Upper lobe of left lung (tissue), 6 donors: ENCODE measurements around the gene GAB4. TPM values are rescaled to one million over a fixed set of nuclear protein-coding genes. Genes with fewer than 3 reads are reported as not detected.
"Not testable (repeated sequence)": the region's sequence is repeated elsewhere in the genome, so short reads cannot be mapped to it uniquely, and the experiment has no call there.

Experiments
- ATAC-seq, 2 donors: fragments of 200-7000 bp; cut with Tn5 transposase; one replicate each; pipeline ENCODE4 v1.9.1; 2022; ENCODE audit warnings: mild to moderate bottlenecking in 2 of 2, moderate library complexity in 2 of 2; ENCODE audit not compliant: low FRiP score in 2 of 2
- DNase-seq, 2 donors: peaks; one replicate each; pipeline ENCODE4 v3.0.0-alpha.2; 2019 to 2020
- H3K27ac ChIP-seq, 4 donors: fragments of 200-600 bp; sonication (generic); one replicate each; pipeline ENCODE4 v1.5.1; 2016 to 2019
- H3K27me3 ChIP-seq, 4 donors: fragments of 200-600 bp; sonication (generic); one replicate each; pipeline ENCODE4 v1.5.1; 2017 to 2019
- H3K36me3 ChIP-seq, 4 donors: fragments of 200-600 bp; sonication (generic); one replicate each; pipeline ENCODE4 v1.5.1; 2016 to 2019
- H3K4me1 ChIP-seq, 4 donors: fragments of 200-600 bp; sonication (generic); one replicate each; pipeline ENCODE4 v1.5.1; 2018 to 2019
- H3K4me3 ChIP-seq, 4 donors: fragments of 200-600 bp; sonication (generic); one replicate each; pipeline ENCODE4 v1.5.1; 2017 to 2019; ENCODE audit warnings: mild to moderate bottlenecking in 2 of 4, moderate library complexity in 1 of 4
- H3K9me3 ChIP-seq, 4 donors: fragments of 200-600 bp; sonication (generic); one replicate each; pipeline ENCODE4 v1.5.1; 2018 to 2019
- EP300 ChIP-seq, 4 donors: sonication (generic); formaldehyde crosslinking; IDR thresholded peaks; one replicate each; pipeline ENCODE4 v1.5.1; 2017; ENCODE audit warnings: antibody characterized with exemption in 4 of 4, control low read depth in 2 of 4
- POLR2A ChIP-seq, 4 donors: fragments of 450-650 bp; IDR thresholded peaks; one replicate each; pipeline ENCODE4 v1.5.1; 2016 to 2017; ENCODE audit warnings: antibody characterized with exemption in 4 of 4, mild to moderate bottlenecking in 2 of 4
- POLR2AphosphoS5 ChIP-seq, 2 donors: sonication (generic); formaldehyde crosslinking; IDR thresholded peaks; one replicate each; pipeline ENCODE4 v1.5.1; 2017; ENCODE audit warnings: antibody characterized with exemption in 2 of 2
- WGBS, 2 donors: methylation state at CpG; one replicate each; pipeline ENCODE4 v1.1.5; 2017 to 2018; 5-methylcytosine and 5-hydroxymethylcytosine counted together
- total RNA-seq, 6 donors: library from RNA; depleted of rRNA in 4 of 6; stranded (reverse); fragments of >200 nt in 4 of 6; gene quantifications; one replicate each; pipeline versions ENCODE4 v1.1.0 to v1.2.1, GENCODE V29; 2016 to 2021
- TF ChIP-seq, protein P1 (sequence below), 6 experiments: fragments of 450-650 bp in 4 of 6; fragments of 200-600 bp in 2 of 6; sonication (generic) in 2 of 6; IDR thresholded peaks; one replicate each; pipeline ENCODE4 v1.5.1; 2016 to 2019; ENCODE audit warnings: antibody characterized with exemption in 6 of 6
- donor health status: DM: no; HTN: no; CAD: no; lungs with moderate emphysema.
- donor health status: DM: no; HTN: yes; CAD: no; lungs with severe emphysema.

GAB4 gene
- total RNA-seq, 6 donors from 2014 or later, result not detected

DNA sequence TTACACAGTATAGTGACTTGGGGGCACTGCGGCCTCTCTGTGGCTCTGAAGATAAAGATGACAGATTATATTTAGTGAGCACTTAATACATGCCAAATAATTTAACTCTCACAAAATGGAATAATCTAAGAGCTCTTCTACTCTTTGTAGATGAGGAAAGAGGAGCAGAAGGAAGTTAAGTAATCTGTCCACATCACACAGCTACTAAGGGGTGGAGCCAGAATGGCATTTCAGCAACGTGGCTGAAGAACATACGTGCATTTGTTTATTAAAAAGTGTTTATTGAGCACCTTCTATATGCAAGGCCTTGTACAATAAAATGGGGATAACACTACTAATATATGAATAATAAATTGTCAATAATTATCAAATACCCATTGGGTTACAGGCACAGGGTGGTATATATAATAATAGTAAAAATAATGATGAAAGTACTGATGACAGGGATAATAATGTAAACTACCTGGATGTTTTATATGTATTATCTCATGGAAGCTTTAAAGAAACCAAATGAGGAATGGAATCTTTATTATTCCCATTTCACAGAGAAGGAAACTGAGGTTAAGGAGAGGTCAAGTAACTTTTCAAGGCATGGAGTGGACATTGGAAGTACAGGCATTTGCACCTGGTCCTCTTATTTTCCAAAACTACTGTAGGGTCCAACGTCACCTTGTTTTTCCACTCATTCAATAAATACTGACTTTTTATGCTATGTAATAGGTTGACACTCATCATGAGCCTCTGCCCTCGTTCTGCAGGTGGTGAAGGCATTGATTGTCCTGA is 38.7 kb upstream of the GAB4 start:
- DNase-seq (no peak), ATAC-seq (no peak)
- Histone ChIP-seq H3K4me1 (no peaks in the 10 kb centered on the region), H3K27ac (no peak overlapping the region), H3K27me3 (no peaks in the 10 kb centered on the region), H3K4me3 (no peak overlapping the region), H3K9me3 (no peaks in the 10 kb centered on the region), H3K36me3 (no peaks in the 10 kb centered on the region)
- no peak for TF ChIP-seq POLR2AphosphoS5 (IDR thresholded peaks at IDR 0.05)
- TF ChIP-seq EP300 (IDR thresholded peaks at IDR 0.05), result no peak
- TF ChIP-seq POLR2A (IDR thresholded peaks at IDR 0.05), result no peak
- TF ChIP-seq, protein P1, sequence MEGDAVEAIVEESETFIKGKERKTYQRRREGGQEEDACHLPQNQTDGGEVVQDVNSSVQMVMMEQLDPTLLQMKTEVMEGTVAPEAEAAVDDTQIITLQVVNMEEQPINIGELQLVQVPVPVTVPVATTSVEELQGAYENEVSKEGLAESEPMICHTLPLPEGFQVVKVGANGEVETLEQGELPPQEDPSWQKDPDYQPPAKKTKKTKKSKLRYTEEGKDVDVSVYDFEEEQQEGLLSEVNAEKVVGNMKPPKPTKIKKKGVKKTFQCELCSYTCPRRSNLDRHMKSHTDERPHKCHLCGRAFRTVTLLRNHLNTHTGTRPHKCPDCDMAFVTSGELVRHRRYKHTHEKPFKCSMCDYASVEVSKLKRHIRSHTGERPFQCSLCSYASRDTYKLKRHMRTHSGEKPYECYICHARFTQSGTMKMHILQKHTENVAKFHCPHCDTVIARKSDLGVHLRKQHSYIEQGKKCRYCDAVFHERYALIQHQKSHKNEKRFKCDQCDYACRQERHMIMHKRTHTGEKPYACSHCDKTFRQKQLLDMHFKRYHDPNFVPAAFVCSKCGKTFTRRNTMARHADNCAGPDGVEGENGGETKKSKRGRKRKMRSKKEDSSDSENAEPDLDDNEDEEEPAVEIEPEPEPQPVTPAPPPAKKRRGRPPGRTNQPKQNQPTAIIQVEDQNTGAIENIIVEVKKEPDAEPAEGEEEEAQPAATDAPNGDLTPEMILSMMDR (IDR thresholded peaks at IDR 0.05), result no peak
- WGBS, 2 donors, result 63 to 67% methylated on average over 5 of the region's 5 CpGs

DNA sequence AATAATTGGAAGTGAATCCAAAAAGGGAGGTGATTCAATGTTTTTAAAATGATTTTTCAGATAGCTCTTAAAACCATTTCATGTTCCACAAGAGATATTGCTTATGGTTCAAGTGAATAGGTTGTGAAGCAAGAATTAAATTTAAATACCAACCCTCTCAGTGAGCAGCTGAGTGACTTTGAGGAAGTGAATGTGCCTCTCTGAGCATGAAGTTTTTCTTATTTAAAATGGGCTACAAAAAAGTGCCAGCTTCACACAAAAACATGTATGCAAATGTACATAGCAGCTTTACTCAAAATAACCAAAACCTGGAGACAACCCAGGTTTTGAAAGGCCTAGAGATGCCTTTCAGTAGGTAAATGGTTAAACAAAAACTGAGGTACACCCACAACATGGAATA is 35.5 kb upstream of the GAB4 start:
- no peak overlapping the region for H3K27ac ChIP-seq
- DNase-seq, result no peak
- no peaks in the 10 kb centered on the region for H3K9me3 ChIP-seq
- H3K36me3 ChIP-seq, result no peaks in the 10 kb centered on the region
- TF ChIP-seq, protein P1 (IDR thresholded peaks at IDR 0.05), result no peak
- TF ChIP-seq EP300 (IDR thresholded peaks at IDR 0.05), result no peak
- no peak for TF ChIP-seq POLR2A (IDR thresholded peaks at IDR 0.05)
- no peak for TF ChIP-seq POLR2AphosphoS5 (IDR thresholded peaks at IDR 0.05)
- no peak for ATAC-seq
- no peak overlapping the region for H3K4me3 ChIP-seq
- no peaks in the 10 kb centered on the region for H3K4me1 ChIP-seq
- no peaks in the 10 kb centered on the region for H3K27me3 ChIP-seq

DNA sequence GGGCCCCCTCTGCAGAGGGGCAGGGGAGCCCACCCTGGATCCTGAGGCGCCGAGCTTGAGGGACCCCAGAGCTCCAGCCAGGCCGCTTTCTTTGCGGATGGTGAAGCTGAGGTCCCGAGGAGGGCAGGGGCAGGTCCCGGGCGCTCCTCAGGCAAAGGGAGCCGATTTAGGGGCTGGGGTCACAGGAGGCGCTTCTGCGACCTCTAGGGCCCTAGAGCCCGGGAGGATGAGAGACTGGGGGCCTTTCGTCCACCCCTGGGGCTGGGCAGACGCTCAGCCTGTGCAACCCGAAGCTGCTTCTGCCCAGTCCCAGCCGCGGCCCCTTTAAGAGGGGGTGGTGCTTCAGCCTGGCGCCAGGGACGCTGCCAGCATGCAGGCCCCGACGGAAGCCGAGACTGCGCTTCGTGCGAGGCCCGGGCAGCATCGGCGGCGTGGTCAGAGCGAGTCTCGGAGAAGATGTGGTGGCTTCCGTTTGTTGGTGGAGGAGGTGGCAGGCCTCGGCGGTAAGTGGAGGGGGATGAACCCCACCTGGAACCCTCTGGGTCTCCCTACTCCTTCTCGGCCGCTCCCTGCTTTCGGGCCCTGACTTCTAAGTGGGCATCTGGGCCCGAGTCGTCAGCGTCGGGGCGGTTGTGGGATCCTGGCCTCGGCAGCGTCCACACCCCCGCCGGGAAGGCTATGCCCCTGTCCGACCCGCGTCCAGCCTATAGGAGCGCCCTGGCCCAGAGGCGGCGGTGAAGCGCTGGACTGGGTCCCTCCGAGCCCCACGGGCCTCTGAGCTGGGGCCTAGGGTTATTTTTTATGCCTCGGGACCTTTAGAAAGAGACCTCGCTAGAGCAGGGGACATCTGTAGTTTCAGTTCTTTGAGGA is 29.1 kb upstream of the GAB4 start:
- H3K36me3 ChIP-seq, H3K27ac ChIP-seq, H3K9me3 ChIP-seq: not testable (repeated sequence)
- 40 to 51% methylated on average over 9 to 26 of the region's 56 CpGs for WGBS, 2 donors
- H3K27me3 ChIP-seq, result peaks cover 0 to 12% (median 7%) of the 10 kb centered on the region in 4 donors
- ATAC-seq, result peak; percentile 86 to 92
- peaks cover 4 to 12% (median 6%) of the 10 kb centered on the region in 4 donors for H3K4me1 ChIP-seq
- peak overlapping the region in 3 of 4 donors; percentile 21 to 34 (median 31) for H3K4me3 ChIP-seq
- DNase-seq, result peak in 1 of 2 donors; percentile 85

DNA sequence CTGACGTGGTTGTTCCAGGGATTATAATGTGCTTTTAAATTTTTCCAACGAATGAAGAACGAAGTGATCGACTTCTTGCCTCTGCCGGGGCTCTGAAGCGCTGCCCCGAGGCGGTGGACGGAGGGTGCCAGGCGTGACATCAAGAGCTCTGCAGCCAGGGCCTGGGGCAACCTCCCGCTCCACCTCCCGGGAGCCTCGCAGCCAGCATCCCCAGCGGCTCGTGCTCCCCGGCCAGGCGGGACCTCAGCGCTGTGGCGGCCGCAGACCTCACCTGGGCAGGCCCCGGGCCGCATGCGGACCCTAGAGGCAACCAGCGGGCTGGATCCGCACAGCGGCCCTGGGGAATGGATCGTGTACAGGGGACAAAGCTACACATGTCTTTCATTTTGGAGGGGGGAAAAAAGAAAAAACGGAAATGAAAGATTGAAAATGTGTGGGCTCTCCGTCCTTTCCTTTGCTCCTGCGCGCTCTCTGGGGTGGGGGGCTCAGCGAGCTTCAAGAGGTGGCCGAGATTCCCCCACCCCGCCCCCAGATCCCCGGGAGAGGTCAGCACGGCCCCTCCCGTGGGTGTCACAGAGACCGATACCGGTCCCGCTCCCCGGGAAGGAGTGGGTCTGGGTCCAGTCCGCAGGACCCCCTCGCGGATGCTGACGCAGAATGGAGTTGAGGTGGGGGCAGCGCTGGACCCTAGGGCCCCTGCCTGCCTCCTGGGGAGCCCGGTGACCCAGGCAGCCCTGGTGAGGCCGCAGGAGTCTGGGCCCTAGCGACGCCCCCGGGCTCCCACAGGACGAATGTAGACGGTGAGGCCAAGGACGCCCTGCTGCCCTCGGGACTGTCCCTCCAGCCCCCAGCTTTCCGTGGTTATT is 28.2 kb upstream of the GAB4 start:
- Histone ChIP-seq H3K4me3 (peak overlapping the region in 3 of 4 donors; percentile 21 to 34 (median 31)), H3K27me3 (peaks cover 0 to 12% (median 7%) of the 10 kb centered on the region in 4 donors), H3K4me1 (peaks cover 4 to 12% (median 6%) of the 10 kb centered on the region in 4 donors)
- not testable (repeated sequence) for H3K27ac ChIP-seq, H3K9me3 ChIP-seq, H3K36me3 ChIP-seq
- WGBS, 2 donors, result 29 to 39% methylated on average over 38 to 43 of the region's 56 CpGs
- DNase-seq, result peak in 1 of 2 donors; percentile 81
- ATAC-seq, result peak; percentile 35 to 36

DNA sequence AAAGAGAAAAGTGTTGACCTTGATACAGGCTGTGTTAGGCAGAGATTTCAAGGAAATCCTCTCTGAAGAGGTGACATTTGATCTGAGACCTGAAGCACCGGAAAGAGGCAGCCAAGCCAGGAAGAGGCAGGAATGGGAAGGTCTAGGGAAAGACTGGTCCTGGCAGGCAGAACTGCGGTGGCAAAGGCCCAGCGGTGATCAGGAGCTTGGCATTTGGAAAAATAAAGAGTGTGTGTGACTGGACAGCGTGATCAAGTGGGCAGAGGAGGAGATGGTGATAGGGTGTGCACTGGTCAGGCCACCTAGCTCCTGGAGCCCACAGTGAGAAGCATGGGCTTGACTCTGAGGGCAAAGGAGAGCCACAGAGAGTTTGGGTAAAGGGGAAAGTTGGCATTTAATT is 27.2 kb upstream of the GAB4 start:
- Histone ChIP-seq H3K4me3 (no peak overlapping the region), H3K36me3 (no peaks in the 10 kb centered on the region), H3K4me1 (peaks cover 4 to 12% (median 6%) of the 10 kb centered on the region in 4 donors), H3K27ac (no peak overlapping the region), H3K27me3 (peaks cover 0 to 12% (median 7%) of the 10 kb centered on the region in 4 donors), H3K9me3 (no peaks in the 10 kb centered on the region)
- DNase-seq (no peak), ATAC-seq (no peak)
- WGBS, 2 donors, result 63 to 73% methylated on average over 4 of the region's 4 CpGs
- TF ChIP-seq, protein P1 (IDR thresholded peaks at IDR 0.05), result no peak
- TF ChIP-seq EP300 (IDR thresholded peaks at IDR 0.05) (no peak), POLR2A (IDR thresholded peaks at IDR 0.05) (no peak), POLR2AphosphoS5 (IDR thresholded peaks at IDR 0.05) (no peak)

DNA sequence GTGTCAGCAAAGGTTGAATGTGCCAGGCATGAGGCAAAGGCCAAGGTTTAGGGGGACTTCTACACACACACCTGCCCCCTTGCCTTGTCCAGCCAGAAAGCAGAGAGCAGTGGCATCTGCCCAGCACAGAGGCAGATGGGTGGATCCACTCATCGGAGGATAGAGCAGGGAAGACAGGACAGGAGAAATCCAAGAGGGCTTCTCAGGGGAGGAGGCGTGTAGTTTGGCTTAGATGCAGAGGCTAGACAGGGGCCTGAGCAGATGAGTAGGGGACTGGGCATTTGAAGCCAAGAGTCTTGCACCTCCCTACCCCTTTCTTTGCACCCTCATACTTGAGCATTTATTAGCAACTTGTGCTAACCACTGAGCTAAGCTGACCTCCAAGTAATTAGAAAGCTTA is 26.5 kb upstream of the GAB4 start:
- not testable (repeated sequence) for H3K9me3 ChIP-seq, H3K4me3 ChIP-seq, DNase-seq, H3K36me3 ChIP-seq, H3K27ac ChIP-seq, ATAC-seq
- WGBS, 2 donors, result 81 to 92% methylated on average over 2 of the region's 2 CpGs
- Histone ChIP-seq H3K4me1 (peaks cover 4 to 12% (median 6%) of the 10 kb centered on the region in 4 donors), H3K27me3 (peaks cover 0 to 12% (median 7%) of the 10 kb centered on the region in 4 donors)

DNA sequence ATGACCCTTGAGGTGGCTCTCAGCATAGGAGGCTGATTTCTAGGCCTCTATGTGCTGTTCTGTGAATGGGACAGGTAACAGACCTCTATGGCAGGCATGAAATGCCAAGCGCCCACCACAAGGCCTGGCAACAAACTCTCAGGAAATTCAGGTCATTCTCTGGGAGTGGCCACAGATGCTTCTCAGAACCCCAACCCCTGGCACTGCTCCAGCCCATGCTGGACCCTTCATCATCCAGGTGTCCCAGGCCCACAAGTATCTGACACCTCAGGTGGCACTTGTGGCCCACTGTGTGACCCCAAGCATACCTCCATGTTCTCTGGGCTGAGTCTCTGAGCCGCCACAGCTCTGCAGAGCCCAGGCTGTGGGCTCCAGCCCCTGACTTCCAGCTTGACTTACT is 24.3 kb upstream of the GAB4 start:
- peaks cover 4 to 12% (median 6%) of the 10 kb centered on the region in 4 donors for H3K4me1 ChIP-seq
- WGBS, 2 donors, result 88% methylated on average over 1 of the region's 2 CpGs; no CpG with 5 or more reads in 1 of the 2 donors
- not testable (repeated sequence) for H3K27ac ChIP-seq, H3K9me3 ChIP-seq, H3K4me3 ChIP-seq, H3K36me3 ChIP-seq, DNase-seq
- ATAC-seq, result peak; percentile 18 to 45
- peaks cover 0 to 11% (median 6%) of the 10 kb centered on the region in 4 donors for H3K27me3 ChIP-seq

DNA sequence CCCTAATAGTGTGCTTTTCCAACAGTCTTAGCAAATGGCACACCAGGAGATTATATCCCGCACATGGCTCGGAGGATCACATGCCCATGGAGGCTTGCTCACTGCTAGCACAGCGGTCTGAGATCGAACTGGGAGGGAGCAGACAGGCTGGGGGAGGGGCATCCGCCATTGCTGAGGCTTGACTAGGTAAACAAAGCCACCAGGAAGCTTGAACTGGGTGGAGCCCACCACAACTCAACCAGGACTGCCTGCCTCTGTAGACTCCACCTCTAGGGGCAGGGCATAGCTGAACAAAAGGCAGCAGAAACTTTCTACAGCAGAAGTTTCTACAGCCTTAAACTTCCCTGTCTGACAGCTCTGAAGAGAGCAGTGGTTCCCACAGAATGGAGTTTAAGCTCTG is 16.4 kb upstream of the GAB4 start:
- not testable (repeated sequence) for H3K36me3 ChIP-seq, H3K4me1 ChIP-seq, H3K9me3 ChIP-seq, H3K4me3 ChIP-seq, DNase-seq, H3K27ac ChIP-seq, H3K27me3 ChIP-seq, ATAC-seq
- WGBS, 2 donors, result 72 to 83% methylated on average over 2 to 5 of the region's 5 CpGs
